Renal cortex interstitium (tissue), 11 donors: ENCODE data around the gene NTSR2. TPM values are rescaled to one million over a fixed set of nuclear protein-coding genes. Genes with fewer than 3 reads are reported as not detected.

Experiments used
- DNase-seq, 11 donors: peaks; one replicate each; pipeline ENCODE4 v3.0.0-alpha.2; 2013; ENCODE audit warnings: low read depth in 9 of 11, low spot score in 4 of 11; ENCODE audit errors: extremely low read depth in 1 of 11
- polyA plus RNA-seq, 3 donors: library from polyadenylated mRNA; unstranded; fragments of 120-200 nt; gene quantifications; one replicate each; pipeline ENCODE4 v1.2.1, GENCODE V29; 2013; ENCODE audit not compliant: insufficient read length in 3 of 3

Gene NTSR2
- polyA plus RNA-seq, 3 donors, result not detected

DNA sequence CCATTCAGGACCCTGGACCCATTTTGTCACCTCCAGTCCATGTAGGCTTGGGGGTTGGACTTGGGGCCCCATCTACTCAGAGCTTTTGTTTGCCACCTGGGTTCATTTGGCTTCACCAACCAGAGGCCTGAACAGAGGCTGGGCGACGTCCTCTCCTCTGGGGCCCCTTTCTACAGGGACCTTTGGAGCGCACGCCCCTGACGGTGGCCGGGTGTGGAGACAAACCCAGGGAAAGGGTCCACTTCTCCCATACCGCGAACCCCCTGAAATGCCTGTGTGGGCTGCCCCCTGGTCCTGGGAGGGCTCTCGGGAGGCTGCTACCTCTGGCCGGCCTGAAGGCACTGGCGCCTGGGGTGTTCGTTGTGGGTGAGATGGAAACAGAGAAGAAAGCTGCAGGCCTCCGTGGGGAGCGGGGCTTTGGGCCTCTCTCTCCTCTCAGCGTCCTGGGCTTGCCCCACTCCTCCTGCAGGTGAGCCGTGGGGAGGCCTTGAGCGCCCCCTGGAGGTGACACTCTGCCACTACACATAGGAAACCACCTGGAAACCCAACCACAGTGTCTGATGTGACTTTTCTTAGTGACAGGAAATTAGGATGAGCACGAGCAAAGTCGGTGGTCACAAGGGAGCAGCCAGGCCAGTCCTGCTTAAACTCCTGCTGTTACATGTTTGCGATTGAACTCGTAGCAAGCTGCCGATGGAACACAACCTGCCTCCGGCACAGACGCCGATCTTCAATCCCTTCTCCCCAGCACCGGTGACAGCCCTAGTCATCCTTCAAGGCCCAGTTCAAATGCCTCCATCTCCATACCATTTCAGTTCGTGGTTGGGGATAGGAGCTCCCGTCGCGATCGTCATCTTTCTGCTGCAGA lies 12.0 kb upstream of the NTSR2 start:
- no peak for DNase-seq

DNA sequence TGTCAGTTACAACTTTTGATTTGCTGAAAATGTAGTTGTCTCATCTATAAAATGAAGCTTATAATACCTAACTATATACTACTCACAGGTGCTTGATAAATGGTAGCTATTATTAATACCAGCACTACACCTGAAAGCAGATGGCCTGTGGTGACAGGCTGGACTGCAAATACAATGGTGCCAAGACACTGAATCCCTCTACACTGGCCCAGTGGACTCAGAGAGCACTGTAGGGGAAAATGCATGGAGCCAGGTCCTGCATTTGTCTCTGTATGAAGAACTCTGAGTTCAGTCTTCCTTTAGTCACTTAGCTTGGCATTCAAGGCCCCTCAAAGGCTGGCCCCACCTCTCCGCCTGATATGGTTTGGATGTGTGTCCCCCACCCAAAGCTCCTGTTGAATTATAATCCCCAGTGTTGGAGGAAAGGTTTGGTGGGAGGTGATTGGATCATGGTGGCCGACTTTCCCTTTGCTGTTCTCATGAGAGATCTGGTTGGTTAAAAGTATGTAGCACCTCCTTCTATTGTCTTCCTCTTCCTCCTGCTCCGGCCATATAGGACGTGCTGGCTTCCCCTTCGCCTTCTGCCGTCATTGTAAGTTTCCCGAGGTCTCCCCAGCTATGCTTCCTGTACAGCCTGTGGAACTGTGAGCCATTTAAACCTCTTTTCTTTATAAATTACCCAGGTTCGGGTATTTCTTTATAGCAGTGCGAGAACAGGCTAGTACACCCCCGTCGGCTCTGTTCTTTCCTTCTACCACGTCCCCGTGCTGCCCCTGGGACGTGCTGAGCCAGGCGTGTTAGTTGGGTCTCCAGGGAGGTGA lies 11.1 kb upstream of the NTSR2 start:
- no peak for DNase-seq

DNA sequence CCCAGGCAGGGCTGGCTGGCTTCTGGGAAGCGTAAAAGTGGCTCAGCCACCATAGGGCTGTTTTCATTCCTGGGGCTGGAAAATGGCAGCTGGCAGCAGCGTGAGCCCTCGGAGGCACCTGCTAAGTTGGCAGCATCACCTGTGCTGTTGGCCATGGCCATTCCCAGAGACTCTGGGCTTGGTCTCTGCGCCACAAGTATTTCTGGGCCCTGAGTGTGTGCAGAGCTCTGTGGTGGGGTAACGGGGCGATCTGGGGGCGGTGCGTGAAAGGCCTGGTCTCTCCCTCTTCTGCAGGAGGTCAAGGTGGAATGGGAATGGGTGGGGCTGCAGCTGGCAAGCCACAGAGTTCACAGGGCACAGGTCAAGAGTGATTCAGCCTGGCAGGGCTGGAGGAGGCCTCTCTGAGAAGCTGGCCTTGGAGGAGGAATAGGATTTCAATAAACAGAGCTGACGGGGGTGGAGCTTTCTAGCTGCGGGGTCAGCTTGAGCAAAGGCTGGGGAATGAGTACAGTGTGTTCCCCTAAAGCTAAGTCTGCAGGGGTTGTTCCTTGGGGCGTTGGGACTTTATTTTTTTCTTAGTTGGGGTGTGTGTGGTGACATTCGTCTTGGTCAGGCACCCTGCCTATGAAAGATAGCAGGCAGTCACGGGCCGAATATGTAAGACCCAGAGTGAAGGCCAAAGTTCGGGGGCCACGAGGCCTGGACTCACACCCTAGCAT lies 10.3 kb upstream of the NTSR2 start:
- DNase-seq, result no peak

DNA sequence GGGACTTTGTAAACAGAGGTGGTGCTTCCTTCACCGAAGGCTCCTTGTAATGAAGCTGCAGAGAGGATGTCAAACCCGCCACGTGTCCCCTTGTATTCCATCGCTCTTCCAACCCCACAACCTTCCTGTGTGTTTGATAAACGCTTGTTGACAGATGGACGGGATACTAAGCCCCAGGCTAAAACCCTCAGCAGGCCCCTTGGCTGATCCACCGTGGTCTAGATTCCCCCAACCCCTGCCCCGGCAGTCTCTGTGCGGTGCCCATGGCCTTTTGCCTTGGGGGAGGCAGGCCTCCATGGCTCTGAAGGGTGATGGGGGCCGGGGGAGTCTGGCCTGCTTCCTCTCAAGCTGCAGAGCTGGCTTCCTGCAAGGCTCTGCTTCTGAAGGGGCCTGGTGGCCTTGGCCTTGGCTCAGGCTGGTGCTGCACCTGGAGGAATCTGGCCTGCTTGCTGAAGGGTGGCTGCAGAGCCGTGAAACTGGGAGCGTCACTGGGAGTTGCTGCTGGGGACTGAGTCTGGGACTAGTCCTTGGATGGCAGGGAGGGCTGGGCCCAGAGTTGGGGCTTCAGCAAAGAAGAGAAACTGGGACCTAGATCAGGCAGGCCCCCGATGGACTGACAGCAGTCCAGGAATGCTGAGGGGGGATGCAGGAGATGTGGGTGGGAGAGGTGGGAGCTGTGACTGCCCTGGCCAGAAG lies 9.6 kb upstream of the NTSR2 start:
- no peak for DNase-seq

- DNase-seq, result no peak
These were observed 9.0 kb upstream of the NTSR2 start for GRCh38 chr2:11679016-11679415.

DNA sequence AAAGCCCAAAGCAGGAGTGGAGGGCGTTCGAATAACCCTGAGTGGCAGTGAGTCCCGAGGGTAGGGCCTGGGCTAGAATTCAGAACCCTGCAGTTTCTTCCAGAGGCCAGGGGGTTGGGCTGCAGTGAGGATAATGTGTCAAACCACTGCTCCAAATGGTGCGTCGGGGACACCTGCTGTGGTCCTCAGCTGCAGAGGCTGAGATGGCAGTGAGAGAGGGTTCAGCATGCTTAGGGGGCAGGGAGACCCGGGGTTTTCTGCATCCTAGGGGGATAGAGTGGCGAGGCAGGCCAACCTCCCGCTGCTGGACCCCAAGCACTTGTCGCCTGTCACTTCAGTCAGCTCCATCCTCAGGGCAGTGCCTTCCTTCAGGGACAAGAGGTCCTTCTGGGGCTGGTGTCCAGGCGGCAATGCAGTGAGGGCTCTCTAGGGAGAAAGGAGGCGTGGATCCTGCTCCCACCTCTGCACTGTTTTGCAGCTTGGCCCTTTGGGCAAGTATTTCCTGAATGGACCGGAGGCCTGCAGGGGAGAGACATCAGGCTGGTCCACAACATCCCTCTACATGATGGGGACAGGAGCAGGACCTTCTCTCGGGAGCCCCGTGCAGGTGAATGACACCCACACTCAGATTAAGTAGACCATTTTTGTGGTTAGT lies 8.4 kb upstream of the NTSR2 start:
- no peak for DNase-seq

- DNase-seq, result no peak
These were observed 7.4 kb upstream of the NTSR2 start for GRCh38 chr2:11677136-11678055.

GRCh38 chr2:11676640-11677039 lies 6.6 kb upstream of the NTSR2 start:
- no peak for DNase-seq

DNA sequence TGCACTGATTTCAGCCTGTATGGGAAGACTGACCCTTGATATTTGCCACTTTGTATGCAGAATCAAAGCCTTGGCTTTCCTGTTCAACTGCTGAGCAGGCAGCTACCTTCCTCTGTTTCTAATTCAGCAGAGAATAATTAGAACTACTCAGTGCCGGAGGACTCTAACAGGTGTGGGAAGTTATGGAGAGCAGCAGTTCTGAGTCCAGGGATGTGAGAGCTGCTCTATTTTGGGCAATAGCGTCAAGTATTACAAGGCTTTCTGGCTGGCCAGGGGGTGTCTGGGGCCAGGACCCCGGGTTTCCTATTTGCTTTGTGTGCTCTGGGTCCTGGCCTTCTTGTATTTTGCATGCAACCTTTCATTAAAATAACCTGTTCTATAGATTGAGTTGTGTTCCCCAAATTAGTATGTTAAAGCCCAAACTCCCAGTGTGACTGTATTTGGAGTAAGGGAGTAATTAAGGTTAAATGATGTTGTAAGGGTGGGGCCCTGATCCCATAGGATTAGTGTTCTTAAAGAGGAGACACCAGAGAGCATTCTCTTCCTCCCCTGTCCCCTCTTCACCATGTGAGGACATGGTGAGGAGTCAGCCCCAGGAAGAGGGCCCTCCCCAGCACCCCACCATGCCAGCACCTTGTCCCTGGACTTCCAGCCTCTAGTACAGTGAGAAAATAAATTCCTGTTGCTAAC lies 5.6 kb upstream of the NTSR2 start:
- no peak for DNase-seq

DNA sequence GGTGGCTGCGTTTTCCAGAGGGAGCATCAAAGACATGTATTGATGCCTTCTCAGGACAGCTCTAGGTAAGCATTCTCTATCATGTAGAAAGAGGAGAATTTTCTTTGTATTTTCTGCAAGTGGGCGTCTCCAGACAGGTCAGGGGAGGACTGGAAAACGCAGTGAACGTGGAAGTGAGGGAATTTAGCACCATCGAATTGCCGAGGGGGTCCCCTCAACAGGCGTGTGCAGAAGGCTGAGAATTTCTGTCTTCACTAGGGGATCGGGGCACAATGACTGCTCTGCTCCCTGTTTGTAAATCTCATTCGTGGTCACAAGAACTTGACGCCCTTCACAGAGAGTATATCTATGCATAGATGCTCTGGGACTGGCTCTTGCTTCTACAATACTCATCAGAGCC lies 5.0 kb upstream of the NTSR2 start:
- no peak for DNase-seq

DNA sequence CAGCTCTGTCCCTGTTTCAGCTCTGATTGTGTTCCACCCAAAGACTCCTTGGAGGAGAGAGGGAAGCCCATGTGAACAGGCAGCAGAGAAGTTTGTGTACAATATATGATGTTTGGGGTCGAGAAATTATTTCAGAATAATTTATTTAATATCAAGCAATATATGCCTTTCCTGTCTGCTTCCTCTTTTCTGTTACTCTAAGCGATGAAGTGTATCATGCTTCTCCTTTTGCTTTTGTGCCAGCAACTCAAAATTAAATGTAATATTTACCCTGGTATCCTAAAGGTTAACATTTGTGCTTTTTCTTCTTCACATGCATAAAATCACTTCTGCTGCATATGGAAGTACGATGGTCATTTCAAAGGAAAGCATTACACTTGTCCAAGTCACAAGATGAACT lies 2.4 kb upstream of the NTSR2 start:
- no peak for DNase-seq

DNA sequence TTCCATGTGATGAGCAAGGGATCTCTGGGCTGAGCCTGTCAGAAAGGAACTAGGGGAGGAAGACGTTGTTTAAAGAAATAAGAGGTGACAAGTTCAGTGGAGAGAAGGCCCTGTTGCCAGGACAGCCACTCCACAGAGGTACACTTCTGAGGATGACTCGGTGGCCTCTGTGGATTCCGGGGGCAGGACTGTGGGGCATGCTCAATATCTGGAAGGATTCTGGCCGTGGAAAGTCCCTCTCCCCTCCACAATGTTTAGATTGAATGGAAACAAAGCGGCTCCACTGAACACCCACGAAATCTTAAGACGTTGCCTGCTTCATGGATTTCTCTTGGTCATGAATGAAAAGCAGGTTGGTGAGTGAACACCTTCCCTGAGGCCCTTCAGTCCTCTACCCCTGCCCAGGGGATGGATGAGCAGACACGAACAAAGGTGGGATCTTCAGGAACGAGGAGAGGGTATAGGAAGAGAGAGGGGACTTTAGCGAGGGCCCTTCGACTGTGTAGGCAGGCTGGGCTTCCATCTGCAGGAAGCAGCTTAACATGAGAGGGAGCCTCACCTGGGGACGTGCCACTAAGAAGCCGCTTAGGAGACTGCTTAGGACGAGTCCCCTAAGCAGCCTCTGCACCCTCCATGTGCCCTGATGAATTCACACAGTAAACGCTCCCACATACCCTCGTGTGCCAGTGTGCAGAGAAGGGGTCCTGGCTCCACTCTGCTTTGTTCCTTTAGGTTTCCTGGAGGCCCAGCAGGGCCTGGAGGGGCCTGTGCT lies 1.9 kb downstream of the NTSR2 start:
- no peak for DNase-seq

GRCh38 chr2:11667194-11667593 lies 2.8 kb downstream of the NTSR2 start:
- DNase-seq, result no peak

- DNase-seq, result no peak
These were observed 4.3 kb downstream of the NTSR2 start for GRCh38 chr2:11665510-11666362.

DNA sequence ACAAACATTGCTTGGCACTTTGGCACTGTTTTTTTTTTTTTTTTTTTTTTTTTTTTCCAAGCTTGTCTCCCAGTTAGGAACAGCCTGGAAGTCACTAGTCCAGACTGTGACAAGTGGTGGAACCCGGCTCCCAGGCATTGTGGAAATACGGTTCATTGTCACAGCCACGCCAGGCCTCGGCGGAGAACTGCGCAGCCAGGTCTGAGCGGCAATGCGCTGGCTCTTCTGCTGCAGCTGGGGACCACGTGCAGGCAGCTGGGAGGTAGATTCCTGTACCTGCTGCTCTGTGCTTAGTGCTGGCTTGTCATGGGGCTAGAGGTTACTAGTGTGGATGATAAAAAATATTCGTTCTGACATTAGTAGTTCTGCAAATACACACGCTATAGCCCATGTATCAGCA lies 5.0 kb downstream of the NTSR2 start:
- no peak for DNase-seq

DNA sequence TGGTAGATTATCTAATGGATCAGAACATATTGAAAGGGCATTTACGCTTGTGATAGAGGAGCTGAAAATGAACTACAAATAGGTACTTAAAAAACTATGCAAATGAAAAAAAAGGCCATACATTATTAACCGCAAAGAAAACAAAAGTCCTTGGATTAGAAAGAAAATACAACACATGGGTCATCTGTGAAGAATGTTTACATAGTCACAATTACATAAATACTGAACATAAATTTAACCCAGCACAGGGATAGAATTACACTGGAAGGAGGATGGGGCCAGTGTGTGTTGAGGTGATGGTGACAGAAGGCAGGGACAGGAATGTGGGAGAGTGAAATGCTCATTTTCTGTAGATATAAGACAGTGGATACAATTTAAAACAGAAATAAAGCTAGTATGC lies 6.6 kb downstream of the NTSR2 start:
- DNase-seq, result no peak
